Colonic mucosa (tissue), 4 donors: ENCODE measurements around the gene CCDC39. TPM values are rescaled to one million over a fixed set of nuclear protein-coding genes. Genes with fewer than 3 reads are reported as not detected.
A peak's percentile ranks its signal among the peaks of the same experiment; 100 is the strongest.

Experiments used
- DNase-seq: peaks from one replicate; pipeline ENCODE4 v3.0.0-alpha.2; 2020
- H3K27ac ChIP-seq: fragments of 200-600 bp; one replicate; pipeline ENCODE4 v1.8.0; 2021
- H3K27me3 ChIP-seq: fragments of 200-600 bp; one replicate; pipeline ENCODE4 v1.8.0; 2021
- H3K36me3 ChIP-seq: fragments of 200-600 bp; one replicate; pipeline ENCODE4 v1.8.0; 2021
- H3K4me1 ChIP-seq: fragments of 200-600 bp; one replicate; pipeline ENCODE4 v1.8.0; 2021; ENCODE audit warnings: mild to moderate bottlenecking
- H3K4me3 ChIP-seq: fragments of 200-600 bp; one replicate; pipeline ENCODE4 v1.8.0; 2021
- H3K9ac ChIP-seq, 2 donors: one replicate each; pipeline ENCODE4 v1.7.0; 2013; ENCODE audit warnings: control low read depth in 2 of 2, low read depth in 2 of 2, low read length in 2 of 2
- H3K9me3 ChIP-seq: fragments of 200-600 bp; one replicate; pipeline ENCODE4 v1.8.0; 2021
- CTCF ChIP-seq: fragments of 200-600 bp; IDR thresholded peaks from one replicate; pipeline ENCODE4 v1.8.0; 2022; ENCODE audit warnings: antibody characterized with exemption, mild to moderate bottlenecking
- intact Hi-C: fragments of 100-400 bp; cut with DNase I; formaldehyde crosslinking; loops from one replicate; pipeline ENCODE4 v1.14.1; 2022
- total RNA-seq, 2 donors: library from RNA; stranded (reverse); fragmentation: NEBNext Ultra II Directional in 1 of 2; extraction: Animal tissue kit (Norgen Biotek cat#: 25700) in 1 of 2; gene quantifications; one replicate each; pipeline ENCODE4 v1.2.1, GENCODE V29; 2021
- donor health status: healthy.
- donor health status: DM: no; HTN: no; CAD: no.
- donor health status: DM: no; HTN: no; CAD: no.

Gene CCDC39
- total RNA-seq, 2 donors from 2014 or later: not detected

GRCh38 chr3:180615954-180616353 is 63.3 kb downstream of the CCDC39 start:
- Histone ChIP-seq H3K9ac (no peak overlapping the region), H3K9me3 (no peaks in the 10 kb centered on the region), H3K27me3 (no peaks in the 10 kb centered on the region), H3K27ac (no peak overlapping the region), H3K4me3 (no peak overlapping the region), H3K36me3 (peaks cover 8% of the 10 kb centered on the region), H3K4me1 (no peaks in the 10 kb centered on the region)
- intact Hi-C loops: no loop called here
- DNase-seq: no peak
- TF ChIP-seq CTCF: no peak

DNA sequence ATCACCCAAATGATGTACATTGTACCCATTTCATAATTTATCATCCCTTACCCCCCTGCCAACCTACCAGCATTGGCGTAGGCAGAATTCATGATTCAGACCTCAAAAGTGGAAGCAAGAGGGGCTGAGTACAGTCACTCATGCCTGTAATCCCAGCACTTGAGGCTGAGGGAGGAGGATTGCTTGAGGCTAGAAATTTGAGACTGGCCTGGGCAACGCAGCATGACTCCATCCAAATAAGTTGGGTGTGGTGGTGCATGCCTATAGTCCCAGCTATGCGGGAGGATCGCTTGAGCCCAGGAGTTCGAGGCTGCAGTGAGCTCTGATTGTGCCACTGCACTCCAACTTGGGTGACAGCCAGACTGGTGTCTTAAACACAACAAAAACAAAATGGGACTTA is 66.9 kb downstream of the CCDC39 start:
- no peaks in the 10 kb centered on the region for H3K27me3 ChIP-seq
- no peak overlapping the region for H3K9ac ChIP-seq
- H3K9me3 ChIP-seq: no peaks in the 10 kb centered on the region
- H3K27ac ChIP-seq: no peak overlapping the region
- intact Hi-C loops: no loop called here
- H3K4me1 ChIP-seq: no peaks in the 10 kb centered on the region
- no peak for TF ChIP-seq CTCF
- no peak for DNase-seq
- H3K4me3 ChIP-seq: no peak overlapping the region
- H3K36me3 ChIP-seq: peaks cover 16% of the 10 kb centered on the region

DNA sequence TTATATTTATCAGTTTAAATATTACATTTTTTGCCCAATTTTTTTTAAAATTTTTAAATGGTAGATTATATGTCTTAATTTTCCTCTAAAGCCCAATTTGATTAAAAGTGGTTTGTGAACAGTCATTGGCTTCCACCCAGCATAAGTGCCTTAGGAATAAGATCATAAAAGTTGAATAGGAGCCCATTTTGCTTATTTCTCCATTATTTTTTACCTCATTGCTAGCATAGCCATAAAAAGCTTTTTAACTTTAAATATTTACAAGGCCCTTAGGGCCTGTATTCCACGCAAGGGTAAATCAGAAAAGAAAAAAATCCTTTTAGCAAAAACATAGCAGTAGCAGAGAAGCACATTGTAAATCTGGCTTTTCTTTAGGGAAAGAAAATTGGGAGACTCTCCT is 68.3 kb downstream of the CCDC39 start:
- no peak for TF ChIP-seq CTCF
- Histone ChIP-seq H3K36me3 (peaks cover 21% of the 10 kb centered on the region), H3K4me1 (no peaks in the 10 kb centered on the region), H3K9me3 (no peaks in the 10 kb centered on the region), H3K4me3 (no peak overlapping the region), H3K27ac (no peak overlapping the region), H3K27me3 (no peaks in the 10 kb centered on the region), H3K9ac (no peak overlapping the region)
- DNase-seq: no peak
- intact Hi-C loops: no loop called here

- Histone ChIP-seq H3K27ac (peak within 1 kb of the TSS; percentile 79), H3K4me3 (peak within 1 kb of the TSS; percentile 89), H3K27me3 (no peaks in the 10 kb centered on the region), H3K4me1 (peaks cover 5% of the 10 kb centered on the region), H3K9me3 (no peaks in the 10 kb centered on the region), H3K9ac (peak within 1 kb of the TSS; percentile 73 to 90), H3K36me3 (peaks cover 10% of the 10 kb centered on the region)
- DNase-seq: peak; percentile 91
- intact Hi-C loops: no loop called here
- TF ChIP-seq CTCF: no peak
Observed at GRCh38 chr3:180601688-180602666, 77.3 kb downstream of the CCDC39 start, which contains the start of gene TTC14. Gene TTC14, plus strand, starts transcription at chr3:180602163. Its CDS starts 99 bp downstream, at chr3:180602262.

DNA sequence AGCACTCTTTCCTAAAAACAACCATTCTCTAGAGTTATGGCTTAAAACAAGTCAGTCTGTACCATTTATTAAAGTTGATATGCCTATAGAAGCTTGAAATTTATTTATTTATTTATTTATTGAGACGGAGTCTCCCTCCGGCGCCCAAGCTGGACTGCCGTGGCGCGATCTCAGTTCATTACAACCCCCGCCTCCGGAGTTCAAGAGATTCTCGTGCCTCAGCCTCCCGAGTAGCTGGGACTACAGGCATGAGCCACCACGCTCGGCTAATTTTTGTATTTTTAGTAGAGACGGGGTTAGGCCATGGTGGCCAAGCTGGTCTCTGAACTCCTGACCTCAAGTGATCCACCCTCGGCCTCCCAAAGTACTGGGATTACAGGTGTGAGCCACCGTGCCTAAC is 78.8 kb downstream of the CCDC39 start:
- Histone ChIP-seq H3K27ac (no peak overlapping the region), H3K4me1 (peaks cover 5% of the 10 kb centered on the region), H3K4me3 (no peak overlapping the region), H3K9me3 (no peaks in the 10 kb centered on the region), H3K9ac (no peak overlapping the region), H3K27me3 (no peaks in the 10 kb centered on the region), H3K36me3 (peaks cover 5% of the 10 kb centered on the region)
- no peak for TF ChIP-seq CTCF
- intact Hi-C loops: no loop called here
- DNase-seq: no peak
